DND-41 (cell line): ENCODE results near the gene TIMMDC1.

Experiments used
- ATAC-seq: fragments of 200-7000 bp; cut with Tn5 transposase; 3 replicates; pipeline ENCODE4 v1.9.1; 2021; ENCODE audit warnings: low read depth; ENCODE audit not compliant: insufficient read depth
- DNase-seq: peaks from one replicate; pipeline ENCODE4 v3.0.0-alpha.2; 2020
- H2AFZ ChIP-seq: 2 replicates; pipeline ENCODE4 v1.6.0; 2012; ENCODE audit warnings: low read depth, low read length
- H3K27ac ChIP-seq: 2 replicates; pipeline ENCODE4 v1.5.1; 2012; ENCODE audit warnings: low read length, inconsistent platforms
- H3K27me3 ChIP-seq: fragments of 200-600 bp; sonication (generic); 2 replicates; pipeline ENCODE4 v1.6.0; 2012; ENCODE audit warnings: low read length, mild to moderate bottlenecking, inconsistent platforms; ENCODE audit not compliant: insufficient read depth, poor library complexity
- H3K36me3 ChIP-seq: 2 replicates; pipeline ENCODE4 v1.5.1; 2012; ENCODE audit warnings: low read length, inconsistent platforms; ENCODE audit not compliant: insufficient read depth
- H3K4me1 ChIP-seq: 2 replicates; pipeline ENCODE4 v1.5.1; 2012; ENCODE audit warnings: mild to moderate bottlenecking, low read length; ENCODE audit not compliant: insufficient read depth
- H3K4me2 ChIP-seq: 2 replicates; pipeline ENCODE4 v1.6.0; 2012; ENCODE audit warnings: mild to moderate bottlenecking, moderate library complexity, low read length, inconsistent platforms; ENCODE audit not compliant: insufficient read depth
- H3K4me3 ChIP-seq, 2 experiments: fragments of 200-600 bp in 1 of 2; shearing (Covaris generic) in 1 of 2; 2 replicates each; pipeline ENCODE4 v1.5.1; 2012 to 2016; ENCODE audit warnings: inconsistent platforms in 2 of 2, low read length in 2 of 2, mild to moderate bottlenecking in 2 of 2, low read depth in 1 of 2, moderate library complexity in 1 of 2
- H3K79me2 ChIP-seq: 2 replicates; pipeline ENCODE4 v1.6.0; 2012; ENCODE audit warnings: low read length, inconsistent platforms; ENCODE audit not compliant: insufficient read depth
- H3K9ac ChIP-seq: 2 replicates; pipeline ENCODE4 v1.6.0; 2012; ENCODE audit warnings: low read depth, mild to moderate bottlenecking, inconsistent platforms, low read length, moderate library complexity
- H3K9me3 ChIP-seq: 2 replicates; pipeline ENCODE4 v1.5.1; 2012; ENCODE audit warnings: low read length, moderate library complexity, mild to moderate bottlenecking, inconsistent platforms; ENCODE audit not compliant: insufficient read depth, severe bottlenecking
- H4K20me1 ChIP-seq: 2 replicates; pipeline ENCODE4 v1.6.0; 2012; ENCODE audit warnings: low read length; ENCODE audit not compliant: insufficient read depth
- CTCF ChIP-seq: IDR thresholded peaks from 2 replicates; pipeline ENCODE4 v1.5.1; 2012; ENCODE audit warnings: borderline replicate concordance, low read length, moderate library complexity, mild to moderate bottlenecking; ENCODE audit not compliant: poor library complexity, severe bottlenecking; ENCODE audit errors: extremely low read depth
- EZH2 ChIP-seq: IDR thresholded peaks from 3 replicates; pipeline ENCODE4 v1.6.1; 2012; ENCODE audit warnings: borderline replicate concordance, low read depth, mild to moderate bottlenecking, moderate library complexity, low read length, inconsistent platforms; ENCODE audit not compliant: severe bottlenecking

The TIMMDC1 gene

GRCh38 chr3:119469418-119470189 is 28.7 kb upstream of the TIMMDC1 start:
- H3K27me3 ChIP-seq: no peaks in the 10 kb centered on the region
- no peaks in the 10 kb centered on the region for H4K20me1 ChIP-seq
- peaks cover 30% of the 10 kb centered on the region for H3K36me3 ChIP-seq
- H3K9me3 ChIP-seq: no peaks in the 10 kb centered on the region
- H3K79me2 ChIP-seq: peaks cover 31% of the 10 kb centered on the region
- peaks cover 27% of the 10 kb centered on the region for H3K4me1 ChIP-seq
- TF ChIP-seq EZH2: no peak
- no peak for TF ChIP-seq CTCF
- peak overlapping the region; percentile 87 for H3K4me2 ChIP-seq
- peak overlapping the region; percentile 83 for H3K9ac ChIP-seq
- peak overlapping the region; percentile 97 for H2AFZ ChIP-seq
- H3K27ac ChIP-seq: peak overlapping the region; percentile 72
- DNase-seq: no peak
- peak overlapping the region; percentile 86 to 87 for H3K4me3 ChIP-seq
- peak; percentile 32; the same call in 1 of the 3 replicates for ATAC-seq

DNA sequence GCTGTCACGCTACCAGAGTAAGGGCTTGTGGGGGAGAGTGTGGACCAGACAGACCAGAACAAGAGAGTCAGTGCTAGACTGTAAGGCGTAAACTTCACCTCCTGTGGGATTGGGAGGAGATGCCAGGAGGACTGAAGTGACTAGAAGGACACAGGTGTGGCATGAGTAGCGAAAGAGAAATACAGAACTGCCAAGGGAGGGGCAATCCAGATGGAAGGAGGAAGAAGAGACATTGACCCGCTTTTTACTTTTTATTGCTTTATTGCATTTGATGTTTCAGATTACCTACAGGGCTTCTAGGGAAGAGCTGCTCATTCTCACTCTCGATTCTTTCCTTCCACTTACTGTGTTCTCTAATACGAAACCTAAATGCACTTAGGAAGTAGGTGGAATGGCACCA is 27.5 kb upstream of the TIMMDC1 start:
- H3K4me1 ChIP-seq: peaks cover 27% of the 10 kb centered on the region
- 0 out of 4 replicates have a peak overlapping the region, but pooled peaks of 1 of the 2 experiments have one; percentile 18 for H3K4me3 ChIP-seq
- no peak for TF ChIP-seq CTCF
- no peak for TF ChIP-seq EZH2
- no peaks in the 10 kb centered on the region for H4K20me1 ChIP-seq
- H3K79me2 ChIP-seq: peaks cover 31% of the 10 kb centered on the region
- no peak overlapping the region for H2AFZ ChIP-seq
- H3K36me3 ChIP-seq: peaks cover 35% of the 10 kb centered on the region
- ATAC-seq: no peak
- H3K27ac ChIP-seq: 0 out of 2 replicates have a peak overlapping the region, but pooled peaks have one; percentile 25
- H3K9me3 ChIP-seq: no peaks in the 10 kb centered on the region
- no peak for DNase-seq
- H3K4me2 ChIP-seq: peak overlapping the region; percentile 87
- H3K27me3 ChIP-seq: no peaks in the 10 kb centered on the region
- H3K9ac ChIP-seq: no peak overlapping the region; the same call in 1 of the 2 replicates

DNA sequence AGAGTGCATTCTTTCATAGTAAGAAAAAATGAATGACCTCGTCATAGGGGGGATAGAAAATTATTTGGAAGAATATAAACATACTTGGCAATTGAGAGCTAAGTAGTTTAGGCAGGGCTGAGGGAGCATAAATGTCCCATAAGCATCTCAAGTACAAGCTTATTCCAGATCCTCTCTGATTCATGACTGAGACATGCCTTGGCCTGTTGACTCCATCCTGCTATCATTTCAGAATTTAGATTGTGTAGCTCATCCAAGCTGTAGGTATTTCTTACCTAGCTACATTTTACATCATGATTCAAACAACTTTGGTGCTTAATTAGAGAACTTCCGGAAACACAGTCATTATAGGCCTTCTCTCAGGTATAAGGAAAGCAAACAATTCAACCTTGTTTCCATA is 17.3 kb upstream of the TIMMDC1 start:
- Histone ChIP-seq H3K4me1 (no peaks in the 10 kb centered on the region), H3K4me3 (no peak overlapping the region), H3K79me2 (no peaks in the 10 kb centered on the region), H3K27me3 (no peaks in the 10 kb centered on the region), H3K9ac (no peak overlapping the region), H3K4me2 (no peak overlapping the region), H3K27ac (no peak overlapping the region), H3K36me3 (peaks cover 51% of the 10 kb centered on the region), H2AFZ (no peak overlapping the region), H4K20me1 (no peaks in the 10 kb centered on the region), H3K9me3 (no peaks in the 10 kb centered on the region)
- no peak for ATAC-seq
- no peak for DNase-seq
- no peak for TF ChIP-seq EZH2
- no peak for TF ChIP-seq CTCF
